Coronary artery (tissue), 2 donors: ENCODE results near the gene EFNA5.
"Not testable (repeated sequence)": the region's sequence is repeated elsewhere in the genome, so short reads cannot be mapped to it uniquely, and the experiment has no call there.

Experiments
- DNase-seq: peaks from one replicate; pipeline ENCODE4 v3.0.0-alpha.2; 2017; ENCODE audit warnings: low spot score
- H3K27ac ChIP-seq, 2 donors: fragments of 200-600 bp; sonication (generic); one replicate each; pipeline ENCODE4 v1.5.1; 2016 to 2019
- H3K4me3 ChIP-seq: fragments of 200-600 bp; sonication (generic); 2 replicates; pipeline ENCODE4 v1.5.1; 2016; ENCODE audit warnings: mild to moderate bottlenecking, moderate library complexity
- TF ChIP-seq, protein P1 (sequence below): fragments of 200-600 bp; sonication (generic); IDR thresholded peaks from one replicate; pipeline ENCODE4 v1.5.1; 2019; ENCODE audit warnings: antibody characterized with exemption

Gene EFNA5

DNA sequence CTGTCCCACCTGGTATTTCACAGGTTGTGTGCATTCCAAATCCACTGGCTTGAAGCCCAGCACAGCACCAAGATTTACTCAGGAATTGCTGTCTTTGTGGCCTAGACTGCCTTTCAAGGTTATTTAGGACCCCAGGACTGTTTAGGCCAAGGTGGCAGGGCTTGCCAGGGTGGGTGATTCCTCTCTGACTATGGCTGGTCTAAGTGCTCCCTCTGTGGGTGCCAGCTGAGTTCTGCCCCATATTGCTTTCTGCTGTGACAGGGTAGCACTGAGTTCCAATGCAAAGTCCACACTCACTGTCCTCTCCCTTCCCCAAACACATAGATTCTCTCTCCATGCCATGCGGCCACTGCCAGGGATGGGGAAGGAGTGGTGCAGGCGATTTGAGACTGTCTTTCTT, 318.2 kb downstream of the EFNA5 start:
- Histone ChIP-seq H3K4me3 (no peak overlapping the region), H3K27ac (no peak overlapping the region)
- TF ChIP-seq, protein P1, sequence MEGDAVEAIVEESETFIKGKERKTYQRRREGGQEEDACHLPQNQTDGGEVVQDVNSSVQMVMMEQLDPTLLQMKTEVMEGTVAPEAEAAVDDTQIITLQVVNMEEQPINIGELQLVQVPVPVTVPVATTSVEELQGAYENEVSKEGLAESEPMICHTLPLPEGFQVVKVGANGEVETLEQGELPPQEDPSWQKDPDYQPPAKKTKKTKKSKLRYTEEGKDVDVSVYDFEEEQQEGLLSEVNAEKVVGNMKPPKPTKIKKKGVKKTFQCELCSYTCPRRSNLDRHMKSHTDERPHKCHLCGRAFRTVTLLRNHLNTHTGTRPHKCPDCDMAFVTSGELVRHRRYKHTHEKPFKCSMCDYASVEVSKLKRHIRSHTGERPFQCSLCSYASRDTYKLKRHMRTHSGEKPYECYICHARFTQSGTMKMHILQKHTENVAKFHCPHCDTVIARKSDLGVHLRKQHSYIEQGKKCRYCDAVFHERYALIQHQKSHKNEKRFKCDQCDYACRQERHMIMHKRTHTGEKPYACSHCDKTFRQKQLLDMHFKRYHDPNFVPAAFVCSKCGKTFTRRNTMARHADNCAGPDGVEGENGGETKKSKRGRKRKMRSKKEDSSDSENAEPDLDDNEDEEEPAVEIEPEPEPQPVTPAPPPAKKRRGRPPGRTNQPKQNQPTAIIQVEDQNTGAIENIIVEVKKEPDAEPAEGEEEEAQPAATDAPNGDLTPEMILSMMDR = no peak
- no peak for DNase-seq

GRCh38 chr5:107346580-107346979, 324.2 kb downstream of the EFNA5 start:
- not testable (repeated sequence) for H3K4me3 ChIP-seq, H3K27ac ChIP-seq, DNase-seq

- no peak for DNase-seq
- TF ChIP-seq, protein P1 = no peak
- no peak overlapping the region for H3K4me3 ChIP-seq
- H3K27ac ChIP-seq = no peak overlapping the region
Measured at GRCh38 chr5:107342371-107342770, 328.4 kb downstream of the EFNA5 start.

DNA sequence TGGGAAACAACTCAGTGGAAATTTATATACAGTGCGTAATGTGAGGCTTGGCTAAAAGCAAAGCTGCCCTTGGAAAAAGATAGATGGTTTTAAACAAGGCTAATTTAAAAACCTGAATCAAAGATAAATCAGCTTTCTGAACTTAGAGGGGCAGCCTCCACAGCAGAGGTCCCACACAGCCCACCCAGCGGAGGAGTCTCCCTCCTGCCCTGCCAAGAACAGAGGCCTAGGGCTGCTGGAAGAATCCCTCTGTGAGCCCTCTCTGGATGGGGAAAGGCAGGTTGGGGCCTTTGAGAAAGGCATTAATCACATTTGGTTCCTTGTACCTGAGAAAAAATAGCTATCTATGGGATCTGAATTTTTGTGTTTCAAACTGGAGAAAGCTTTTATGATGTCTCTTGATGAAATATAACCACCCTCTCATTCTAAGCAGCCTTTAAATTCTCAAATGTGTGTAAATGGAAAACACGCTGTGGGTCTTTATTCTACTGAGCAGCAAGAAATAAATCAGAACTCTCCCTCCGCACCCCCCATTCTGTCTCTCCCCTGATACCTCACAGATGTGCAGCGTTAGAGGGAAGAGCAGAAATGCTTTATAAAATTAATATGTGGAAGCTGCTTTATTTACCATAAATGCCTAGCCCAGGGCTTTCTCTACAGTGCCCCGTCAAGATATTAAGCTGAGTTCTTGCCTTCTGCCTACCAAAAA, 329.2 kb downstream of the EFNA5 start:
- no peak for DNase-seq
- Histone ChIP-seq H3K27ac (no peak overlapping the region), H3K4me3 (no peak overlapping the region)
- TF ChIP-seq, protein P1 = no peak

DNA sequence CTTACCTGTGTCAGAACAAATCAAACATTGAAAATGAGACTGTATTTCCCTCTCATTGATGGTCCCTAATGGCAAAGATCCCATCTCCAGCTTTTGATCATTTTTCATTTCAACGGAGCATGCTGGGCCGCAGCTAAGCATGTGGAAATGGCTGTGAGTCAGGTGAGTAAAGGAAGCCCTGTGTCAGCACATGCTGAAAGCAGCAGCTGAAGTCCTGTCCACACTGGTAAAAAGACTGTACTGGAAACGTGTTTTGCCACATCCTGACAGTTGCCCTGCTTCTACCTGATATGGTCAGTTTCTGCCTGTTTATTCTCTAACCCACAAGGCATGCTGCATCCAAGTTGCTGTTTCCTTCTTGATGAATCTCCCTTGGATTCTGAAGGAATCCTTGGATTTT, 330.1 kb downstream of the EFNA5 start:
- Histone ChIP-seq H3K4me3 (no peak overlapping the region), H3K27ac (no peak overlapping the region)
- TF ChIP-seq, protein P1 = no peak
- DNase-seq = no peak

DNA sequence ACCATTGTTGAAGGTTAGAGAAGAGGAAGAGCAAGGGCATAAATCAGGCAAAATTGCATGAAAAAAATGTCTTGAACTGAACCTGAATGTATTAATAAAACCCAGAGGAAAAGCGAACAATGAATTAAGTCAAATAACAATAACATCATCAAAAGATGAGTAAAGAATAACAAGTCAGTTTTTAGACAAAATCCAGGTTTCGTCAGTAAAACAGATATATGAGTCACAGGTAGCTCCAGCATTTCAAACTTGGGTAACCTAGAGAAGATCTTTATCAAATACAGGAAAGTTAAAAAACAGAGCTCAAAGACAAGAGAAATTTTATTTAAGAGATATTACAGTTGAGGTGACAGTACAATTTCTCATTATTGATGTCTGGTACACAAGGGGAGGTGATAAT, 332.4 kb downstream of the EFNA5 start:
- TF ChIP-seq, protein P1 = no peak
- Histone ChIP-seq H3K27ac (no peak overlapping the region), H3K4me3 (no peak overlapping the region)
- no peak for DNase-seq

- no peak for DNase-seq
- TF ChIP-seq, protein P1 = no peak
- Histone ChIP-seq H3K4me3 (no peak overlapping the region), H3K27ac (no peak overlapping the region)
Measured at GRCh38 chr5:107337281-107337680, 333.5 kb downstream of the EFNA5 start.
